Liver (tissue), 9 donors: Measurements from ENCODE around the gene SORD. TPM values are rescaled to one million over a fixed set of nuclear protein-coding genes. Genes with fewer than 3 reads are reported as not detected.
A peak's percentile ranks its signal among the peaks of the same experiment; 100 is the strongest.

Experiments used
- DNase-seq: peaks from one replicate; pipeline ENCODE4 v3.0.0-alpha.2; 2017; ENCODE audit warnings: low spot score
- H3K27ac ChIP-seq, 2 donors: one replicate each; pipeline ENCODE4 v1.7.0; 2013; ENCODE audit warnings: inconsistent platforms in 2 of 2, low read length in 2 of 2, control low read depth in 1 of 2, low read depth in 1 of 2, mild to moderate bottlenecking in 1 of 2
- H3K27me3 ChIP-seq, 4 donors: one replicate each; pipeline versions ENCODE4 v1.6.1 to v1.7.0; 2013; ENCODE audit warnings: low read length in 3 of 4, inconsistent platforms in 1 of 4, mild to moderate bottlenecking in 1 of 4, moderate library complexity in 1 of 4; ENCODE audit not compliant: control insufficient read depth in 4 of 4, insufficient read depth in 4 of 4
- H3K36me3 ChIP-seq, 4 donors: one replicate each; pipeline versions ENCODE4 v1.6.1 to v1.7.0; 2013; ENCODE audit warnings: low read length in 3 of 4, mild to moderate bottlenecking in 3 of 4, low read depth in 1 of 4, moderate library complexity in 1 of 4; ENCODE audit not compliant: control insufficient read depth in 4 of 4, insufficient read depth in 3 of 4
- H3K4me1 ChIP-seq, 4 donors: one replicate each; pipeline versions ENCODE4 v1.6.1 to v1.7.0; 2013; ENCODE audit warnings: low read length in 3 of 4, mild to moderate bottlenecking in 3 of 4, moderate library complexity in 1 of 4; ENCODE audit not compliant: control insufficient read depth in 4 of 4, insufficient read depth in 4 of 4
- H3K4me3 ChIP-seq, 3 donors: one replicate each; pipeline versions ENCODE4 v1.6.1 to v1.7.0; 2013; ENCODE audit warnings: low read length in 3 of 3, control low read depth in 1 of 3, low read depth in 1 of 3, mild to moderate bottlenecking in 1 of 3
- H3K9ac ChIP-seq, 2 donors: one replicate each; pipeline ENCODE4 v1.7.0; 2013; ENCODE audit warnings: low read length in 2 of 2, mild to moderate bottlenecking in 2 of 2, moderate library complexity in 2 of 2, control low read depth in 1 of 2, low read depth in 1 of 2
- H3K9me3 ChIP-seq, 4 donors: one replicate each; pipeline versions ENCODE4 v1.6.1 to v1.7.0; 2013; ENCODE audit warnings: low read length in 3 of 4; ENCODE audit not compliant: control insufficient read depth in 4 of 4
- EGR1 ChIP-seq, 2 donors: IDR thresholded peaks; 2 replicates each; pipeline ENCODE4 v1.6.1; 2016 to 2018; ENCODE audit warnings: antibody characterized with exemption in 2 of 2, low read depth in 2 of 2
- FOXA2 ChIP-seq: IDR thresholded peaks from 2 replicates; pipeline ENCODE4 v1.6.1; 2016; ENCODE audit warnings: antibody characterized with exemption
- HNF4A ChIP-seq, 2 donors: conservative IDR thresholded peaks; 2 replicates each; pipeline ENCODE4 v1.6.1; 2016; ENCODE audit warnings: antibody characterized with exemption in 2 of 2, mild to moderate bottlenecking in 2 of 2
- NR2F2 ChIP-seq: IDR thresholded peaks from 2 replicates; pipeline ENCODE4 v1.6.1; 2016; ENCODE audit warnings: antibody characterized with exemption
- RAD21 ChIP-seq, 2 donors: IDR thresholded peaks; 2 replicates each; pipeline ENCODE4 v1.6.1; 2016; ENCODE audit warnings: antibody characterized with exemption in 2 of 2, mild to moderate bottlenecking in 2 of 2
- RXRA ChIP-seq, 2 donors: IDR thresholded peaks; 2 replicates each; pipeline ENCODE4 v1.6.1; 2017 to 2018; ENCODE audit warnings: antibody characterized with exemption in 2 of 2, mild to moderate bottlenecking in 1 of 2
- SP1 ChIP-seq: IDR thresholded peaks from 2 replicates; pipeline ENCODE4 v1.6.1; 2018; ENCODE audit warnings: antibody characterized with exemption, mild to moderate bottlenecking
- TAF1 ChIP-seq: conservative IDR thresholded peaks from 2 replicates; pipeline ENCODE4 v1.6.1; 2016; ENCODE audit warnings: antibody characterized with exemption, mild to moderate bottlenecking
- YY1 ChIP-seq: IDR thresholded peaks from 2 replicates; pipeline ENCODE4 v1.6.1; 2016; ENCODE audit warnings: antibody characterized with exemption, mild to moderate bottlenecking
- WGBS: extraction: QIAGEN DNeasy Blood & Tissue Kit; methylation state at CpG from one replicate; pipeline ENCODE4 v1.1.7; 2013; 5-methylcytosine and 5-hydroxymethylcytosine counted together
- polyA plus RNA-seq, 2 donors: library from polyadenylated mRNA; stranded (reverse) in 1 of 2; unstranded in 1 of 2; fragments of 200-250 nt in 1 of 2; fragments of >200 nt in 1 of 2; fragmentation: Nextera tagmentation in 1 of 2; extraction: Ambion mirVana in 1 of 2; gene quantifications; one replicate each; pipeline versions ENCODE4 v1.2.1 to v1.2.3, GENCODE V29; 2013 to 2015
- total RNA-seq, 2 donors: library from RNA; depleted of rRNA; stranded (reverse); fragments of >200 nt; gene quantifications; one replicate each; pipeline ENCODE4 v1.2.3, GENCODE V29; 2014
- TF ChIP-seq, protein P1 (sequence below): IDR thresholded peaks from 2 replicates; pipeline ENCODE4 v1.6.1; 2016; ENCODE audit warnings: antibody characterized with exemption
- donor health status: healthy.
- donor health status: healthy.
- donor health status: healthy.
- donor health status: healthy.
- donor health status: healthy.

Gene SORD
- total and polyA plus RNA-seq, 4 donors, result 75.5 to 169 (median 167) TPM

DNA sequence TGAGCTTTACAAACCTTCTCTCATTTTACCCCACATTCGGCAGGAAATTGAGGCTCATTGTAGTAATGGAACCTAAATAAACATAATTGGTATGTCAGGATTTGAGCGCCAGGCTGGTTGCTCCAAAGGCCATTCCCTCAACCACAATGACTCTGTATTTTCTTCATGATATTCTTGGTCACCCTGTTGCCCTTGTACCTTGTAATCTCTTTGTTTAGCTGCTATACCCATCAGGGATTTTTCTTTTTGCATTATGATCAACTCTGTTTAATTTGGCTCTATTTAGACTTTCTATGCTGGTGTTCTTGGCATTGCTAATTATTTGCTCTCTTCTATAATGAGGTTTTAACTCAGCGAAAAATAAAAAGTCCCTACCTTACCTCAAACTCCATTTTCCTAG is 61.2 kb downstream of the SORD start:
- no peak for DNase-seq
- no peaks in the 10 kb centered on the region for H3K36me3 ChIP-seq
- H3K27ac ChIP-seq, result no peak overlapping the region
- no peaks in the 10 kb centered on the region for H3K4me1 ChIP-seq
- H3K9ac ChIP-seq, result no peak overlapping the region
- H3K9me3 ChIP-seq, result no peaks in the 10 kb centered on the region
- TF ChIP-seq, protein P1, sequence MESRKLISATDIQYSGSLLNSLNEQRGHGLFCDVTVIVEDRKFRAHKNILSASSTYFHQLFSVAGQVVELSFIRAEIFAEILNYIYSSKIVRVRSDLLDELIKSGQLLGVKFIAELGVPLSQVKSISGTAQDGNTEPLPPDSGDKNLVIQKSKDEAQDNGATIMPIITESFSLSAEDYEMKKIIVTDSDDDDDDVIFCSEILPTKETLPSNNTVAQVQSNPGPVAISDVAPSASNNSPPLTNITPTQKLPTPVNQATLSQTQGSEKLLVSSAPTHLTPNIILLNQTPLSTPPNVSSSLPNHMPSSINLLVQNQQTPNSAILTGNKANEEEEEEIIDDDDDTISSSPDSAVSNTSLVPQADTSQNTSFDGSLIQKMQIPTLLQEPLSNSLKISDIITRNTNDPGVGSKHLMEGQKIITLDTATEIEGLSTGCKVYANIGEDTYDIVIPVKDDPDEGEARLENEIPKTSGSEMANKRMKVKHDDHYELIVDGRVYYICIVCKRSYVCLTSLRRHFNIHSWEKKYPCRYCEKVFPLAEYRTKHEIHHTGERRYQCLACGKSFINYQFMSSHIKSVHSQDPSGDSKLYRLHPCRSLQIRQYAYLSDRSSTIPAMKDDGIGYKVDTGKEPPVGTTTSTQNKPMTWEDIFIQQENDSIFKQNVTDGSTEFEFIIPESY, result peak; percentile 23
- no peak for TF ChIP-seq FOXA2
- no peaks in the 10 kb centered on the region for H3K27me3 ChIP-seq
- no peak overlapping the region for H3K4me3 ChIP-seq
- 67% methylated on average over 3 of the region's 3 CpGs for WGBS

DNA sequence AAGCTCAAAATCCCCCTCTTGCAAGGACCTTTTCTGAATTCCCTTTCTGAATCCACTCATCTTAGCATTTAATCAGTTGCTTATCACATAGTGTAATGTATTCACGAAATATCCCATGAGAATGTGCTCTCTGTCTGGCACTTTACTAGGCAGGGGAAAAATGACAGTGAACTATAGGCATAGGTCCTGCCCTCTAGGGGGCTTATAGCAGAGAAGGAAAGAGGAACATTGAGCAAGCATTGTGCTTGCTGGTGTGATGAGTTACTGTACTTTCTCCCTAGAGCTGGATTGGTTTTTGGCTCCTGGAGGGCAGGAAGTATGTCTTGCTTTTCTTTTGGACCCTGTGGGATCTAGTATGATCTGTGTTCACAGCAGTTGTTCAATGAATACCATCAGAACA is 64.5 kb downstream of the SORD start:
- H3K27me3 ChIP-seq, result no peaks in the 10 kb centered on the region
- 75% methylated on average over 1 of the region's 1 CpG for WGBS
- H3K27ac ChIP-seq, result no peak overlapping the region
- DNase-seq, result no peak
- H3K36me3 ChIP-seq, result no peaks in the 10 kb centered on the region
- no peaks in the 10 kb centered on the region for H3K9me3 ChIP-seq
- H3K4me1 ChIP-seq, result no peaks in the 10 kb centered on the region
- no peak overlapping the region for H3K4me3 ChIP-seq
- no peak overlapping the region for H3K9ac ChIP-seq
- TF ChIP-seq HNF4A (conservative IDR thresholded peaks at IDR 0.05), result no peak
- TF ChIP-seq, protein P1, result no peak
- TF ChIP-seq RAD21 (IDR thresholded peaks at IDR 0.05), result no peak
- TF ChIP-seq TAF1, result no peak
- TF ChIP-seq RXRA (IDR thresholded peaks at IDR 0.05), result no peak
- no peak for TF ChIP-seq EGR1 (IDR thresholded peaks at IDR 0.05; ENCODE audit: low read depth in 2 of 2)

DNA sequence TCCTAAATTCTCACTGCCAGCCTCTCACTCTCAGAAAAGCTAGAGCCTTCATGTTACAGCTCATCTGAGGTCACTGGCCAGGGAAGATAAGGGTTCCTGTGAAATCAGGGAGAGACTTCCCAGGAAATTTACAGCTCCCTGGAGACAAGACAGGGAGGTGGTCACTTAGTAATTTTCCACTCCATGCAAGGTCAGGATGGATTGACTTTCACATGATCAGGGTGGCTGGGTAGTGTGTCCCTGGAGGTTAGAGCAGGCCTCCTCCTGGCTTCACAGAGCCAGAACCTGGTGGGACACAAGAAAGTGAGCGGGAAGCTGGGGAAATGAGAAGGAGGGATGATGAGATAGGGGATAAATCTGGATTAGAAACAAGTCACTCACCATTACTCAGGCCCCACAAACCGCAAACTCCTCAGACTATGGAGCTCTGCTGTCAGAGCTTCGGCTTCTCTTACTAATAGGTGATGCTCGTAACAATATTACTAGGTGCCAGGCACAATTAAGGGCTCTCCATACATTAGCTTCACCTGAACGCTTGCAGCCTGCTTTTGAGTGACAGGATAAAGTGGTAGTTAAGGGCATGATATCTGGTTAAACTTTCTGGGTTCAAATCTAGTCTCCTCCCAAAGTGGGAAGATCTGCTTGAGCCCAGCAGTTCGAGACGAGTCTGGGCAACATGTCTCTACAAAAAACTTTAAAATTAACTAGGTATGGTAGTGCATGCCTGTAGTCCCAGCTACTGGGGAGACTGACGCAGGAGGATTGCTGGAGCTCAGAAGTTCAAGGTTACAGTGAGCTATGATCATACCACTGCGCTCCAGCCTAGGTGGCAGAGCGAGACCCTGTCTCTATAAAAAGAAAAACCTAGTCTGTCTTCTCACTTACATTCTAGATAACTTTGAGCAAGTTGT is 66.1 kb downstream of the SORD start:
- Histone ChIP-seq H3K27me3 (no peaks in the 10 kb centered on the region), H3K9me3 (no peaks in the 10 kb centered on the region), H3K27ac (no peak overlapping the region), H3K9ac (no peak overlapping the region), H3K4me1 (no peaks in the 10 kb centered on the region), H3K36me3 (no peaks in the 10 kb centered on the region), H3K4me3 (no peak overlapping the region)
- TF ChIP-seq, protein P1, result no peak
- TF ChIP-seq TAF1 (no peak), HNF4A (conservative IDR thresholded peaks at IDR 0.05) (no peak), NR2F2 (peak; percentile 26), SP1 (peak; percentile 29), YY1 (no peak), FOXA2 (no peak)
- DNase-seq, result no peak
- 92% methylated on average over 10 of the region's 10 CpGs for WGBS
